Heart right ventricle (tissue), 16 donors: ENCODE measurements around the gene ZNF385D. TPM values are rescaled to one million over a fixed set of nuclear protein-coding genes. Genes with fewer than 3 reads are reported as not detected.

Experiments used
- ATAC-seq, 8 donors: fragments of 200-7000 bp; cut with Tn5 transposase; one replicate each; pipeline ENCODE4 v1.9.1; 2020; ENCODE audit warnings: mild to moderate bottlenecking in 8 of 8, moderate library complexity in 8 of 8, moderate number of reproducible peaks in 1 of 8
- DNase-seq, 2 donors: peaks; one replicate each; pipeline ENCODE4 v3.0.0-alpha.2; 2020
- H3K27ac ChIP-seq, 10 donors: fragments of 200-600 bp; sonication (generic) in 2 of 10; one replicate each; pipeline versions ENCODE4 v1.5.0 to v1.8.0; 2020 to 2022; ENCODE audit warnings: mild to moderate bottlenecking in 3 of 10
- H3K27me3 ChIP-seq, 7 donors: fragments of 200-600 bp; one replicate each; pipeline ENCODE4 v1.8.0; 2021 to 2022; ENCODE audit warnings: mild to moderate bottlenecking in 2 of 7
- H3K36me3 ChIP-seq, 9 donors: fragments of 200-600 bp; sonication (generic) in 1 of 9; one replicate each; pipeline versions ENCODE4 v1.5.0 to v1.8.0; 2020 to 2022; ENCODE audit warnings: mild to moderate bottlenecking in 2 of 9
- H3K4me1 ChIP-seq, 9 donors: fragments of 200-600 bp; sonication (generic) in 1 of 9; one replicate each; pipeline versions ENCODE4 v1.5.0 to v1.8.0; 2020 to 2022; ENCODE audit warnings: mild to moderate bottlenecking in 4 of 9
- H3K4me3 ChIP-seq, 10 donors: fragments of 200-600 bp; sonication (generic) in 2 of 10; one replicate each; pipeline versions ENCODE4 v1.5.0 to v1.8.0; 2020 to 2022; ENCODE audit warnings: mild to moderate bottlenecking in 7 of 10, moderate library complexity in 2 of 10
- H3K9me3 ChIP-seq, 11 donors: fragments of 200-600 bp in 10 of 11; sonication (generic) in 2 of 11; one replicate each; pipeline versions ENCODE4 v1.5.0 to v1.8.0; 2013 to 2022; ENCODE audit warnings: mild to moderate bottlenecking in 2 of 11, control low read depth in 1 of 11, moderate library complexity in 1 of 11
- WGBS, 2 donors: extraction: QIAGEN DNeasy Blood & Tissue Kit; methylation state at CpG; one replicate each; pipeline ENCODE4 v1.1.7; 2013; ENCODE audit warnings: inconsistent platforms in 1 of 2; 5-methylcytosine and 5-hydroxymethylcytosine counted together
- intact Hi-C, 10 donors: fragments of 100-400 bp; cut with DNase I; formaldehyde crosslinking; loops; one replicate each; pipeline versions ENCODE4 v1.11.1 to v1.14.2; 2022
- polyA plus RNA-seq, 2 donors: library from polyadenylated mRNA; stranded (reverse); fragments of 200-250 nt; gene quantifications; one replicate each; pipeline ENCODE4 v1.2.3, GENCODE V29; 2013
- total RNA-seq, 10 donors: library from RNA; stranded (reverse); fragmentation: NEBNext Ultra II Directional in 3 of 10; extraction: Animal tissue kit (Norgen Biotek cat#: 25700) in 3 of 10; gene quantifications; one replicate each; pipeline versions ENCODE4 v1.2.1 to v1.2.4, GENCODE V29; 2021 to 2023
- TF ChIP-seq, protein P1 (sequence below), 9 donors: fragments of 200-600 bp; sonication (generic) in 2 of 9; IDR thresholded peaks; one replicate each; pipeline versions ENCODE4 v1.5.0 to v1.8.0; 2021 to 2022; ENCODE audit warnings: antibody characterized with exemption in 9 of 9, mild to moderate bottlenecking in 5 of 9, moderate library complexity in 1 of 9
- donor health status: Arrhythmogenic right ventricular cardiomyopathy.
- donor health status: ischemic (EF 13 %, LVEDD 7.1; RV severe dilation, severe dysfunction).
- donor health status: healthy with polysubstance abuse.
- donor health status: DM: no; HTN: yes; CAD: no.
- donor health status: DM: no; HTN: no; CAD: no.
- donor health status: ischemic (EF 25% LVEDD 6.9; RV normal size, moderate dysfunction).
- donor health status: ischemic (EF 25% LVEDD 5.7; RV mildly dilated, moderate dysfunction).
- donor health status: healthy.
- donor health status: DM: yes; HTN: yes; CAD: no.
- donor health status: Ischemic cardiomyopathy.
- donor health status: ischemic (EF 35%, LVEDD 5.7; RV mildly dilated, moderate dysfunction).
- donor health status: nonischemic (EF 11% LVEDD 7.7; RV severe dilation, severe dysfunction).
- donor health status: DM: yes; HTN: yes; CAD: no.
- donor health status: PGD.
- donor health status: ischemic (EF 29% LVEDD 5.4; RV normal size, mild dysfunction).
- donor health status: nonischemic (EF 23%, LVEDD 6.1; RV moderate dilation, normal function).

The ZNF385D gene
- total and polyA plus RNA-seq, 12 donors, result 3.0 to 24.9 (median 7.2) TPM

- H3K36me3 ChIP-seq, result no peaks in the 10 kb centered on the region
- no peaks in the 10 kb centered on the region for H3K27me3 ChIP-seq
- intact Hi-C loops, result no loop called here
- H3K4me1 ChIP-seq, result no peaks in the 10 kb centered on the region
- no peak overlapping the region for H3K4me3 ChIP-seq
- TF ChIP-seq, protein P1, sequence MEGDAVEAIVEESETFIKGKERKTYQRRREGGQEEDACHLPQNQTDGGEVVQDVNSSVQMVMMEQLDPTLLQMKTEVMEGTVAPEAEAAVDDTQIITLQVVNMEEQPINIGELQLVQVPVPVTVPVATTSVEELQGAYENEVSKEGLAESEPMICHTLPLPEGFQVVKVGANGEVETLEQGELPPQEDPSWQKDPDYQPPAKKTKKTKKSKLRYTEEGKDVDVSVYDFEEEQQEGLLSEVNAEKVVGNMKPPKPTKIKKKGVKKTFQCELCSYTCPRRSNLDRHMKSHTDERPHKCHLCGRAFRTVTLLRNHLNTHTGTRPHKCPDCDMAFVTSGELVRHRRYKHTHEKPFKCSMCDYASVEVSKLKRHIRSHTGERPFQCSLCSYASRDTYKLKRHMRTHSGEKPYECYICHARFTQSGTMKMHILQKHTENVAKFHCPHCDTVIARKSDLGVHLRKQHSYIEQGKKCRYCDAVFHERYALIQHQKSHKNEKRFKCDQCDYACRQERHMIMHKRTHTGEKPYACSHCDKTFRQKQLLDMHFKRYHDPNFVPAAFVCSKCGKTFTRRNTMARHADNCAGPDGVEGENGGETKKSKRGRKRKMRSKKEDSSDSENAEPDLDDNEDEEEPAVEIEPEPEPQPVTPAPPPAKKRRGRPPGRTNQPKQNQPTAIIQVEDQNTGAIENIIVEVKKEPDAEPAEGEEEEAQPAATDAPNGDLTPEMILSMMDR (IDR thresholded peaks at IDR 0.05), result no peak
- DNase-seq (no peak), ATAC-seq (no peak)
- 87 to 89% methylated on average over 29 of the region's 29 CpGs for WGBS, 2 donors
- H3K9me3 ChIP-seq, result no peaks in the 10 kb centered on the region
- H3K27ac ChIP-seq, result no peak overlapping the region
These were observed 208.2 kb downstream of the ZNF385D start for GRCh38 chr3:21542656-21543379.

DNA sequence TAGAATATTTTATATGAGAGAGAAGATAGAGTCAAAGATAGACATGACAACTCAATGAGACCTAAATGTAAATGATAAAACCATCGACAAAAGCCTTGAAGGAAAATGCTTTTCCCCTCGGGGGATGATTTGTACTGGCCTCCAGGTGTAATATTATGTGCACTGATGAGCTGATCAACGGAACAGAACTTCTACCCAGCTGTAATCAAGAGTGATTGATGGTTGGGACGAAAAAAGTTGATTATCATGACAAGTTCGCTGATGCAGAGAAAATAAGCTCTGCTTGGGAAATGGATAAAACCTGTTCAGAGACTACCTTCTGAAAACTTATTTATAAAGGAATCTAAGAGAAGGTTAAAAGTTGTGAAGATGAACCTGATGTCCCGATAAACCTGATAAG is 210.7 kb downstream of the ZNF385D start:
- H3K36me3 ChIP-seq, result no peaks in the 10 kb centered on the region
- no peaks in the 10 kb centered on the region for H3K9me3 ChIP-seq
- no peaks in the 10 kb centered on the region for H3K4me1 ChIP-seq
- DNase-seq (no peak), ATAC-seq (no peak)
- no peak overlapping the region for H3K27ac ChIP-seq
- intact Hi-C loops, result no loop called here
- 88 to 92% methylated on average over 6 of the region's 6 CpGs for WGBS, 2 donors
- H3K27me3 ChIP-seq, result no peaks in the 10 kb centered on the region
- no peak overlapping the region for H3K4me3 ChIP-seq
- TF ChIP-seq, protein P1 (IDR thresholded peaks at IDR 0.05), result no peak

GRCh38 chr3:21534462-21534861 is 216.5 kb downstream of the ZNF385D start:
- intact Hi-C loops, result no loop called here
- no peaks in the 10 kb centered on the region for H3K36me3 ChIP-seq
- ATAC-seq (no peak), DNase-seq (no peak)
- H3K4me1 ChIP-seq, result no peaks in the 10 kb centered on the region
- no peak overlapping the region for H3K4me3 ChIP-seq
- TF ChIP-seq, protein P1 (IDR thresholded peaks at IDR 0.05), result no peak
- H3K27me3 ChIP-seq, result no peaks in the 10 kb centered on the region
- H3K9me3 ChIP-seq, result no peaks in the 10 kb centered on the region
- no peak overlapping the region for H3K27ac ChIP-seq
- WGBS, 2 donors, result 71 to 73% methylated on average over 3 of the region's 3 CpGs

DNA sequence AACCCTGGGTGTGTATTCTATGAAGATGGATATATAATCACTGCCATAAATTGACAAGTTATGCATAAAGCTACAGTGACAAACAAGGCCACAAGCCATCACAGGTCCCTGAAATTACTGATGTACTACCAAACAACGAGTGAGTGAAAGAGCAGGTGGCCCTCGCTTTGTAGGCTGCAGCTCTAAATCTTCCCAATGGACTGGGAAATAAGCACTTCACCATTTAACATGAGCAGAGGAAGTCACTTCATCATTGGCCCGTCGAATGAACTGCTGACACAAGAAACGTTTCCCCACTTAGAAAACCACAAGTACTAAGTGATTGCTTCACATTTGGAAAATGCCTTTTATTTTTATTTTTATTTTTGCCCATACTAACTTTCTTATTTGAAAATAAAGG is 218.0 kb downstream of the ZNF385D start:
- H3K4me1 ChIP-seq, result no peaks in the 10 kb centered on the region
- no peaks in the 10 kb centered on the region for H3K9me3 ChIP-seq
- no peak for ATAC-seq
- no peaks in the 10 kb centered on the region for H3K27me3 ChIP-seq
- no peak for DNase-seq
- intact Hi-C loops, result no loop called here
- no peaks in the 10 kb centered on the region for H3K36me3 ChIP-seq
- 71 to 73% methylated on average over 5 of the region's 5 CpGs for WGBS, 2 donors
- TF ChIP-seq, protein P1 (IDR thresholded peaks at IDR 0.05), result no peak
- H3K27ac ChIP-seq, result no peak overlapping the region
- H3K4me3 ChIP-seq, result no peak overlapping the region
